Measurements from ENCODE around the gene MOV10. TPM values are rescaled to one million over a fixed set of nuclear protein-coding genes. Genes with fewer than 3 reads are reported as not detected.

Gene MOV10
- total and polyA plus RNA-seq, 9 of the 15 experiments (the other 6 are each of a cell fraction or from before 2014, with no cell fraction given), result 16.7 to 105 (median 49.5) TPM

DNA sequence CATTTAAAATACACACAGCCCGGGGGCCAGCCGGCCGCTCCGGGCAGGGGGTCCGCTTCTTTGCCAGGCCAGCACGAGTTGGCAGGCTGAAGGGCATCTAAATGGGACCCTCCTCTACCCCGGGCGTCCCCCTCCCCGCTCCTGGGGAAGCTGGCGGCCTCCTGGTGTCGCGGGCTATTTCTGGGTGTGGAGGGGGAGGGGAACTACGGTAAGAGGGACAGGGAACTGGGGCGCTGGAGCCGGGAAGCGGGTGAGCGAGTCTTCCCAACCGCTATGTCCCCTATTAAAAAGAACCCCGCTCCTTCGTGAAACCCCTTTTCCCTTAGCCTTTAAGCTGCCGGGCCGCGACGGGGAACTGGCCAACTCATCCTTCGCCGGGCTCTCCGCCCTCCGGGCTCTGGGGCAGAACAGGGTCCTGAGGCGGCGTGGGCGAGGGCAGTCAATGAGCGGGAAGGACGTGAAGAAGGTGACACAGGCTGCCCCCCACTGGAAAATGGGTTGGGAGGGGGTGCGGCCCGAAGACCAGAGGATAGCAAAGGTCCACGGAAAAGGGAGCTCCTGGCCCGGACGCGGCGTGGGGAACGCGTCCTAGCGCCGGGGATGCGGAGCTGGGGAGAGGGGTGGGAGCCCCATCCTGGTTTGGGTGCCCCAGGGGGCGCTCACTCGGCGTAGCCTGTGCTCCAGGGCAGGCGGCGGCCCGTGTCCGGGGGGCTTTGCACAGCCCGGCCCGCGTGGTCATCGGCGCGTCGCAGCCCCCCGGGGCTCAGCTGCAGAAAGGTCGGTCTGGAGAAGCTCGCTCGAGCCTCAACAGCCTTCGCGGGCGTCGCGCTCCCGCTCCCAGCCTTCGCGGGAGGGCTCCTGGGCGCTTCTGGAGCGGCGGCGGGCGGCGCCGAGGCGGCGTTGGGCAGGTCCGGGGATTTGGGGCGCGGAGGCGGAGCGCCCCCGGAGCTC, 40.1 kb downstream of the MOV10 start (continued):
- 0 out of 4 replicates have a peak, but pooled peaks of 1 of the 2 experiments have one; percentile 1 for TF ChIP-seq RAD21 (CRISPR knock-in tag; conservative IDR thresholded peaks at IDR 0.05 in 1 of 2, IDR thresholded peaks at IDR 0.05 in 1 of 2)
- no peak for TF ChIP-seq ZKSCAN1 (IDR thresholded peaks at IDR 0.05; ENCODE audit: low read depth, low read length)
- TF ChIP-seq, protein P1, sequence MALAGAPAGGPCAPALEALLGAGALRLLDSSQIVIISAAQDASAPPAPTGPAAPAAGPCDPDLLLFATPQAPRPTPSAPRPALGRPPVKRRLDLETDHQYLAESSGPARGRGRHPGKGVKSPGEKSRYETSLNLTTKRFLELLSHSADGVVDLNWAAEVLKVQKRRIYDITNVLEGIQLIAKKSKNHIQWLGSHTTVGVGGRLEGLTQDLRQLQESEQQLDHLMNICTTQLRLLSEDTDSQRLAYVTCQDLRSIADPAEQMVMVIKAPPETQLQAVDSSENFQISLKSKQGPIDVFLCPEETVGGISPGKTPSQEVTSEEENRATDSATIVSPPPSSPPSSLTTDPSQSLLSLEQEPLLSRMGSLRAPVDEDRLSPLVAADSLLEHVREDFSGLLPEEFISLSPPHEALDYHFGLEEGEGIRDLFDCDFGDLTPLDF (CRISPR knock-in tag; IDR thresholded peaks at IDR 0.05), result no peak
- no peak; the same call in 1 of the 2 replicates for TF ChIP-seq ZNF57 (CRISPR knock-in tag; IDR thresholded peaks at IDR 0.05)
- TF ChIP-seq NFIC (IDR thresholded peaks at IDR 0.05), result no peak
- no peak for TF ChIP-seq TARDBP (IDR thresholded peaks at IDR 0.05)
- TF ChIP-seq EZH2 (IDR thresholded peaks at IDR 0.05; ENCODE audit: borderline replicate concordance, low read depth, low read length), result no peak
- TF ChIP-seq TGIF2 (CRISPR knock-in tag; IDR thresholded peaks at IDR 0.05), result no peak
- no peak for TF ChIP-seq MECOM (CRISPR knock-in tag; IDR thresholded peaks at IDR 0.05)
- TF ChIP-seq KHSRP (IDR thresholded peaks at IDR 0.05), result no peak
- TF ChIP-seq GTF2A2 (tag; IDR thresholded peaks at IDR 0.05), result no peak
- TF ChIP-seq NCOR1 (IDR thresholded peaks at IDR 0.05), result no peak
- no peak for TF ChIP-seq RBM17 (IDR thresholded peaks at IDR 0.05; ENCODE audit: borderline replicate concordance, low read depth, low read length)
- no peak for TF ChIP-seq ZNF140 (CRISPR knock-in tag; IDR thresholded peaks at IDR 0.05)
- peak; percentile 63 for TF ChIP-seq ZBTB7A (IDR thresholded peaks at IDR 0.05; ENCODE audit: borderline replicate concordance, control insufficient read depth, low read depth, low read length)
- TF ChIP-seq CHD4 (IDR thresholded peaks at IDR 0.05; ENCODE audit: insufficient read depth, insufficient replicate concordance, low read depth, low read length, poor library complexity, severe bottlenecking), result peak; percentile 23
- TF ChIP-seq TCF7 (IDR thresholded peaks at IDR 0.05; ENCODE audit: borderline replicate concordance), result no peak
- TF ChIP-seq TBL1XR1 (IDR thresholded peaks at IDR 0.05; ENCODE audit: low read length in 2 of 2), result no peak
- peak; percentile 84 for TF ChIP-seq EGR1 (conservative IDR thresholded peaks at IDR 0.05)
- TF ChIP-seq TBP (optimal IDR thresholded peaks at IDR 0.05; ENCODE audit: low read depth, low read length), result no peak
- no peak for TF ChIP-seq STAG1 (CRISPR knock-in tag; IDR thresholded peaks at IDR 0.05; ENCODE audit: borderline replicate concordance)
- no peak for TF ChIP-seq ZNF124 (CRISPR knock-in tag; IDR thresholded peaks at IDR 0.05)
- TF ChIP-seq RBM34 (IDR thresholded peaks at IDR 0.05; ENCODE audit: borderline replicate concordance, insufficient read depth, low read length), result 0 out of 2 replicates have a peak, but pooled peaks have one; percentile 56
- no peak for TF ChIP-seq ZFP36 (IDR thresholded peaks at IDR 0.05; ENCODE audit: low read depth, low read length, partially characterized antibody)
- no peak for TF ChIP-seq CBX1 (IDR thresholded peaks at IDR 0.05; ENCODE audit: low read depth)
- TF ChIP-seq HMGN3 (IDR thresholded peaks at IDR 0.05; ENCODE audit: borderline replicate concordance, extremely low read depth, insufficient read length, low read depth, low read length), result peak; percentile 64
- TF ChIP-seq MTA1 (IDR thresholded peaks at IDR 0.05; ENCODE audit: borderline replicate concordance), result no peak
- TF ChIP-seq ZNF165 (CRISPR knock-in tag; IDR thresholded peaks at IDR 0.05; ENCODE audit: borderline replicate concordance), result no peak
- TF ChIP-seq ZKSCAN8 (CRISPR knock-in tag; IDR thresholded peaks at IDR 0.05), result no peak
- TF ChIP-seq SAFB (IDR thresholded peaks at IDR 0.05; ENCODE audit: borderline replicate concordance, low read depth, low read length), result peak; percentile 66; the same call in 1 of the 2 replicates
- TF ChIP-seq TRIM28 (IDR thresholded peaks at IDR 0.05), result no peak
